ENCODE measurements around the gene FILIP1. TPM values are rescaled to one million over a fixed set of nuclear protein-coding genes. Genes with fewer than 3 reads are reported as not detected.

Gene FILIP1
- total and polyA plus RNA-seq, 2 of the 8 experiments (the other 6 are each of a cell fraction or from before 2014, with no cell fraction given), result 2.4 to 5.7 TPM

GRCh38 chr6:75290136-75290945 lies 203.3 kb downstream of the FILIP1 start:
- Histone ChIP-seq H3K4me2 (ENCODE audit: insufficient read depth in 1 of 2, low read depth in 2 of 2, low read length in 2 of 2) (peak overlapping the region; percentile 1 to 2; a peak in 3 of 4 replicates), H3K14ac (ENCODE audit: insufficient read length) (no peak overlapping the region), H3K27me3 (replicated peaks in 1 of 4; ENCODE audit: control insufficient read depth in 3 of 4, extremely low read depth in 1 of 4, insufficient read depth in 3 of 4, low read length in 3 of 4) (no peaks in the 10 kb centered on the region), H3K4me3 (ENCODE audit: extremely low read depth in 1 of 4, insufficient read depth in 2 of 4, low read depth in 3 of 4, low read length in 4 of 4) (no peak overlapping the region), H2BK5ac (ENCODE audit: low read depth, low read length) (no peak overlapping the region), H3K23me2 (ENCODE audit: low read depth, low read length) (no peaks in the 10 kb centered on the region), H3K4ac (replicated peaks; ENCODE audit: insufficient read length, low read depth, low read length) (peak overlapping the region; percentile 71), H2BK20ac (ENCODE audit: low read length) (no peak overlapping the region), H2BK12ac (ENCODE audit: low read depth, low read length) (no peak overlapping the region), H3K23ac (ENCODE audit: insufficient read length) (no peak overlapping the region), H3K18ac (ENCODE audit: extremely low read depth, low read length) (no peak overlapping the region), H4K20me1 (replicated peaks in 1 of 2; ENCODE audit: control insufficient read depth in 1 of 2, insufficient read depth in 2 of 2, low read length in 2 of 2) (no peaks in the 10 kb centered on the region), H4K8ac (ENCODE audit: extremely low read depth, insufficient read depth, low read length) (no peak overlapping the region), H3K36me3 (ENCODE audit: control insufficient read depth in 2 of 4, insufficient read depth in 4 of 4, low read length in 3 of 4) (no peaks in the 10 kb centered on the region), H2BK120ac (replicated peaks; ENCODE audit: low read depth, low read length) (no peak overlapping the region), H4K5ac (ENCODE audit: insufficient read length, low read depth, low read length) (no peak overlapping the region), H3K56ac (replicated peaks; ENCODE audit: insufficient read length, low read depth, low read length) (no peak overlapping the region), H2AK5ac (ENCODE audit: low read depth, low read length) (no peak overlapping the region), H3K79me2 (ENCODE audit: control insufficient read depth in 1 of 2, insufficient read depth in 2 of 2, low read length in 2 of 2) (no peaks in the 10 kb centered on the region), H2BK15ac (ENCODE audit: low read length) (no peak overlapping the region), H3K9me3 (ENCODE audit: insufficient read depth in 2 of 2, low read depth in 1 of 2, low read length in 1 of 2) (no peaks in the 10 kb centered on the region), H3K27ac (ENCODE audit: low read depth, low read length) (no peak overlapping the region), H4K91ac (replicated peaks; ENCODE audit: insufficient read length, low read length) (no peak overlapping the region), H2AFZ (ENCODE audit: low read length) (no peak overlapping the region), H3K79me1 (ENCODE audit: low read depth, low read length) (no peaks in the 10 kb centered on the region), H3K9ac (replicated peaks in 1 of 4; ENCODE audit: extremely low read depth in 1 of 4, low read depth in 3 of 4, low read length in 3 of 4) (no peak overlapping the region), H3K4me1 (replicated peaks in 1 of 4; ENCODE audit: control insufficient read depth in 3 of 4, insufficient read depth in 4 of 4, low read length in 3 of 4) (peaks cover 3 to 9% (median 7%) of the 10 kb centered on the region in 4 experiments)
- no peak for TF ChIP-seq NANOG (IDR thresholded peaks at IDR 0.05; ENCODE audit: insufficient read depth, low read depth, low read length, poor library complexity, severe bottlenecking)
- 0 out of 4 replicates have a peak, but pooled peaks of 1 of the 2 experiments have one; percentile 37 for TF ChIP-seq SIN3A (conservative IDR thresholded peaks at IDR 0.05 in 1 of 2, IDR thresholded peaks at IDR 0.05 in 1 of 2; ENCODE audit: low read depth in 1 of 2, low read length in 2 of 2)
- no peak for TF ChIP-seq TEAD4 (IDR thresholded peaks at IDR 0.05; ENCODE audit: low read depth, low read length)
- no peak for TF ChIP-seq POLR2AphosphoS5 (IDR thresholded peaks at IDR 0.05; ENCODE audit: low read depth, low read length)
- no peak for TF ChIP-seq NRF1 (IDR thresholded peaks at IDR 0.05; ENCODE audit: low read depth, low read length)
- no peak for TF ChIP-seq POLR2A (IDR thresholded peaks at IDR 0.05; ENCODE audit: control extremely low read depth in 1 of 2, low read depth in 2 of 2, low read length in 2 of 2)
- peak; percentile 84 for TF ChIP-seq MAX (IDR thresholded peaks at IDR 0.05)
- TF ChIP-seq RAD21 (IDR thresholded peaks at IDR 0.05 in 1 of 2, conservative IDR thresholded peaks at IDR 0.05 in 1 of 2; ENCODE audit: low read depth in 2 of 2, low read length in 2 of 2), result no peak
- CTCF ChIA-PET (ENCODE audit: partially characterized antibody), result interaction anchor here (1.3 to 1.4 kb wide), 2 partner anchors 23 to 77 kb away, joined by 3 to 4 read pairs; no protein-coding TSS in a partner anchor
- 62% methylated on average over 7 of the region's 7 CpGs; no CpG with 5 or more reads in 1 of the 2 experiments for WGBS, 2 experiments (ENCODE audit: extremely low coverage in 1 of 2, insufficient coverage in 1 of 2, insufficient read length in 1 of 2, insufficient replicate concordance in 2 of 2, low coverage in 1 of 2, low lambda C conversion rate in 2 of 2, missing lambda C conversion rate in 1 of 2)
- POLR2A ChIA-PET (ENCODE audit: partially characterized antibody), result interaction anchor here (1.2 kb wide), 1 partner anchor 22 kb away, joined by 3 read pairs; no protein-coding TSS in a partner anchor
- DNase-seq (ENCODE audit: low read depth in 1 of 2, low spot score in 2 of 2) (no peak), FAIRE-seq (peak; percentile 39)

All from H1 (cell line).